ENCODE results near the gene TCIRG1.

Gene TCIRG1

DNA sequence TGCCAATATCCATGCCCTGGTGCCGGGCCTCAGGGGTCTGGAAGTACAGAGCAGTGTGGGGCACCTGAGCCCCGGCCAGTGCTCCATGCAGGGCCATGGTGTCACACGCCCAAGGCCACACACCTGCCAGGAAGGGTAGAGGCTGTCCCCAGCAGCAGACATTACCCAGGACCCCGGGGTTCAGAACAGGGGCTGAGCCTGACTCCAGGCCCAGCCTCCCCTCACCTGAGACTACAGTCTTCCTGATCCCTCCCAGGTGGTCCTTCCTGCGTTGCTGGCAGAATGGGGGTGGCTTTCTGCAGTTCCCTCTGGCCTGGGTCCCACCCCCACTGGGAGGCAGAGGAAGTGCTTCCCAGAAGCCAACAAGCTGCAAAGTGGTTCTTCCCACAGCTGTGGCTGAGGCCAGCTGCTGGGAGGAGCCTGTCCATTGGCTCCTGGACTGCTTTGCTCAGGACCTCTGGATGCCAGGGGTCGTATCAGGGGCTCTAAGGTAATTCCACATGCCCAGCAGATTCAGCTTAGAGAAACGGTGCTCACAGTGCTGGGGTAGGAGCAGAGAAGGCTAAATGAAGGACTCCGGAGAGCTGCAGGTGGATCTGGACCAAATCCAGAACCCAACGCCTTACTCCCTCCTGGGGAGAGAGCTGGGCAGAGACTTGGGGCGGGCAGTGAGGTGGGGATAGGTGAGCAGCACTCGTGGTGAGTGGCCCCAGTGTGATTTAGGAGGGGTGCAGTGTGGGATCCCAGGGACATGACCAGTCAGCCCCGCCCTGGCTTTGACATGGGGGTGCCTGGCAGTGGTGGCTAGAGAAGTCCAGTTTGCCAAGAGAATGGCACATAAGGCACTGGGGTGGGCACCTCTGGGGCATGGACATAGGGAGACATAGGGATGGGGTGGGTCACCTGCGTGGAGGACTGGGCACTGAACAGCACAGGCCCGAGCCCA, 12.6 kb downstream of the TCIRG1 start:
- H3K9me3 ChIP-seq: no peaks in the 10 kb centered on the region
- H3K4me1 ChIP-seq (ENCODE audit: control insufficient read depth in 1 of 2, insufficient read depth in 1 of 2, low read depth in 1 of 2, low read length in 1 of 2): no peaks in the 10 kb centered on the region
- H3K27ac ChIP-seq: peak overlapping the region; percentile 56
- H3K27me3 ChIP-seq: no peaks in the 10 kb centered on the region
- H3K36me3 ChIP-seq: peaks cover 86% of the 10 kb centered on the region
- no peak overlapping the region for H3K4me3 ChIP-seq (ENCODE audit: low read depth in 1 of 2, low read length in 1 of 2)
- TF ChIP-seq, protein P1, sequence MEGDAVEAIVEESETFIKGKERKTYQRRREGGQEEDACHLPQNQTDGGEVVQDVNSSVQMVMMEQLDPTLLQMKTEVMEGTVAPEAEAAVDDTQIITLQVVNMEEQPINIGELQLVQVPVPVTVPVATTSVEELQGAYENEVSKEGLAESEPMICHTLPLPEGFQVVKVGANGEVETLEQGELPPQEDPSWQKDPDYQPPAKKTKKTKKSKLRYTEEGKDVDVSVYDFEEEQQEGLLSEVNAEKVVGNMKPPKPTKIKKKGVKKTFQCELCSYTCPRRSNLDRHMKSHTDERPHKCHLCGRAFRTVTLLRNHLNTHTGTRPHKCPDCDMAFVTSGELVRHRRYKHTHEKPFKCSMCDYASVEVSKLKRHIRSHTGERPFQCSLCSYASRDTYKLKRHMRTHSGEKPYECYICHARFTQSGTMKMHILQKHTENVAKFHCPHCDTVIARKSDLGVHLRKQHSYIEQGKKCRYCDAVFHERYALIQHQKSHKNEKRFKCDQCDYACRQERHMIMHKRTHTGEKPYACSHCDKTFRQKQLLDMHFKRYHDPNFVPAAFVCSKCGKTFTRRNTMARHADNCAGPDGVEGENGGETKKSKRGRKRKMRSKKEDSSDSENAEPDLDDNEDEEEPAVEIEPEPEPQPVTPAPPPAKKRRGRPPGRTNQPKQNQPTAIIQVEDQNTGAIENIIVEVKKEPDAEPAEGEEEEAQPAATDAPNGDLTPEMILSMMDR (IDR thresholded peaks at IDR 0.05): no peak

DNA sequence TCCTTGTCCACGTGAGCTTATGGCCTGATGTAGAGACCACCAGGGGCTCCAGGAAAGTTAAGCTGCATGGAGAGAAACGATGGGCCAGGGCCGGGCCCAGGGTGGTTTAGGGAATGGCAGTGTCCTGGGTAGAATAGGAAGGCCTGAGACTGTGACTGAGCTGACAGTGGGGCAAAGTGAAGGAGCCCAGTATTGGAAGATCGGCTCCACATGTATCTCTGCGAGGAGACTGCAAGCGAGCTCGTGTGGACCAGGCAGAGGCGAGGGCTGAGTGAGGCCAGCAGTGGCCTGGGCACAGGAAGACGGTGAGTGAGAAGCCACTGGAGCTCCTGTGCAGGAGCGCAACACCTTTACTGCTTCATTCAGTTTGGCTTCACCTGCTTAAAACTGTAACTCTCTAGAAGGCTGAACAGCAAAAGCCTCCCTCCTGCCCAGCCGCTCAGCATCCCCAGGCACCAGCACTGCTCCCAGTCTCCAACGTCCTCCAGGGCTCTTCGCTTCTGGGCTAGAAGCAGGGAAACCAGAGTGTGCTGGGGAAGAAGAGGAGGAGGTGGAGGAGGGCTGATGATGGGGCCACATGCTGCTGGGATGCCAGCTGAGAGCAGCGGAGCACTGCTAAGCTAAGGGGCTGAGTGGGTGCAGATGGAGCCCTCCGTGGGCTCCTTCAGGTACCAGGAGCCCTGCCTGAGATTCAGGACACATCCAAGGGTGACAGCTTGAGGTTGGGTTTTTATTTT, 13.5 kb downstream of the TCIRG1 start:
- Histone ChIP-seq H3K27me3 (no peaks in the 10 kb centered on the region), H3K9me3 (no peaks in the 10 kb centered on the region), H3K4me1 (ENCODE audit: control insufficient read depth in 1 of 2, insufficient read depth in 1 of 2, low read depth in 1 of 2, low read length in 1 of 2) (no peaks in the 10 kb centered on the region), H3K36me3 (peaks cover 77% of the 10 kb centered on the region), H3K4me3 (ENCODE audit: low read depth in 1 of 2, low read length in 1 of 2) (no peak overlapping the region), H3K27ac (peak overlapping the region; percentile 56)
- TF ChIP-seq, protein P1 (IDR thresholded peaks at IDR 0.05): no peak

DNA sequence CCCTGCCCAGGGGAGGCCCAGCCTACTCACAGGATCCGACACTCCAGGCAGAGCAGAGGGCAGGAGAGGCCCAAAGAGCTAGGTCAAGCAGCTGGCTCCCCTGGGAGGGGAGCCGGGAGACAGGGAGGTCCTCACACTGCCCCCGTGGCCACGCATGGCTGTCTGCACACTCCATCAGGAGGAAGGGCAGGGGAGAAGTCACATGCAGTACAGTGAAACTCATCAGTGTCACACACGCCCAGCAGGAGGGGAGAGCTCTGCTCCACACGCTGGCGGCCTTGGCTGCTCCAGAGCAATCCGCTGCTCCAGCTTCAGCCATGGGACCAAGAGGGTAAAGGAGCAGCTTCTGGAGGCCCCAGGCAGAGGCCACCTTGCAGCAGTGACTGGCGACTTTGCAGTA, 14.3 kb downstream of the TCIRG1 start:
- Histone ChIP-seq H3K9me3 (no peaks in the 10 kb centered on the region), H3K4me1 (ENCODE audit: control insufficient read depth in 1 of 2, insufficient read depth in 1 of 2, low read depth in 1 of 2, low read length in 1 of 2) (no peaks in the 10 kb centered on the region), H3K27me3 (no peaks in the 10 kb centered on the region), H3K27ac (peak overlapping the region; percentile 56), H3K4me3 (ENCODE audit: low read depth in 1 of 2, low read length in 1 of 2) (no peak overlapping the region), H3K36me3 (peaks cover 73% of the 10 kb centered on the region)
- TF ChIP-seq, protein P1 (IDR thresholded peaks at IDR 0.05): no peak

DNA sequence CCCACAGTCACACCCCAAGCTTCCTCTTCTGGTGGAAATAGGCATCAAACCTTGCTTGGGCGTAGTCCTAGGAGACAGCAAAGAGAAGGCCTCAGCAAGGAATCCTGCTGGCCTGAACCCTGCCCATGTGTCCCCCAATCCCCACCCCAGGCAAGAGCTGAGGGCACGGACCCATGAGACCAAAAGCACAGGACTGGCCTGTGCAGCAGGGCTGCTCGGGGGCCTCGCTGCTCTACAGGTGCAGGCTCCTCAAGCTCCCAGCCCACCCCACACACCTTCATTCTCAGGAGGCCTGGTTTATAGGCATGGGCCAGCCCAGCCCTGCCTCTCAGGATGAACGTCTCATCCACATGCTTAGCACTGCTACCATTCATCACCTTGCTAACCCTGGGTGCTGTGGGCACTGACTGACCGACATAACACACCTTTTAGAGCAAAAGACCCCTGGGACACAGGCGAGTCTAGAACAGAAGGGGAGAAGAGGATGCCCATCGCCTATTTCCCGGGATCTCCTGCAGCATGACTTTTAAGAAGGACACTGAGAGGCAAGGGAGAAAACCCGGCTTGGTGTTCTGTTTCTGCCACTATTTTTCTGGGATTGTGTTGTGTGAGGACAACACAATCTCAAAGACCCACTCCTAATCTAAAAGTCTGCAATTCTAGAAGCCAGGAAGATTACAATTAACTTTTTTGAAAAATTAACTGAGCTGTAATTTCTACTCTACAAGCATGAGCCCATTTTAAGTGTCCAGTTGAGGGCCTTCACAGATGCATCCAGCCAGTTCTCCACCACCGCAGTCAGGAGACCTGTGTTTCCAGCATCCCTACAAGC, 15.4 kb downstream of the TCIRG1 start:
- Histone ChIP-seq H3K4me1 (ENCODE audit: control insufficient read depth in 1 of 2, insufficient read depth in 1 of 2, low read depth in 1 of 2, low read length in 1 of 2) (no peaks in the 10 kb centered on the region), H3K27me3 (no peaks in the 10 kb centered on the region), H3K9me3 (no peaks in the 10 kb centered on the region), H3K4me3 (ENCODE audit: low read depth in 1 of 2, low read length in 1 of 2) (no peak overlapping the region), H3K27ac (peak overlapping the region; percentile 56), H3K36me3 (peaks cover 62% of the 10 kb centered on the region)
- TF ChIP-seq, protein P1 (IDR thresholded peaks at IDR 0.05): no peak
